Pulmonary artery endothelial cell (primary cell): ENCODE measurements around the gene DDX10. TPM values are rescaled to one million over a fixed set of nuclear protein-coding genes. Genes with fewer than 3 reads are reported as not detected.

Experiments
- DNase-seq: peaks from one replicate; pipeline ENCODE4 v3.0.0-alpha.2; 2011; ENCODE audit warnings: low read depth, low spot score
- total RNA-seq: library from RNA; depleted of rRNA; stranded (reverse); fragments of >200 nt; gene quantifications from 2 replicates; pipeline ENCODE4 v1.2.3, GENCODE V29; 2014

The DDX10 gene
- total RNA-seq, 1 donor from 2014 or later: 46.2 TPM

DNA sequence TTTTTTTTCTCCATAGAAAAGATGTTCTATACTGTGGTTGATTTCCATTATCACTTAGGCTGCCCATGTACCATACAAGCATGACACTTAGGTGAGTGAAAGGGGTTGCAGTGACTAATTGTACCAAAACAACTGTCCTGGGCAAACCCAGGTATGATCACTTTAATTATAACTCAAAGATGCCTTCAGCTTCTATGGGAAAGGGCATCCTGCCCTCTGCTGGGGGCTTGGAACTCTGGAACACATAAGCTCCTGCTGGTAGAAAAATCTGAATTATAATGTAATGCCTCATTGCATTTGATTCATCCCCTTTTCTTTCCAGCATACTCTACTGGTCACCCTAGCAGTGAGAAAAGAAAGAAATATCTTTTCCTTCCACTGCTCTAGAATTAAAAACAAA, 206.3 kb downstream of the DDX10 start:
- DNase-seq: peak; percentile 67

DNA sequence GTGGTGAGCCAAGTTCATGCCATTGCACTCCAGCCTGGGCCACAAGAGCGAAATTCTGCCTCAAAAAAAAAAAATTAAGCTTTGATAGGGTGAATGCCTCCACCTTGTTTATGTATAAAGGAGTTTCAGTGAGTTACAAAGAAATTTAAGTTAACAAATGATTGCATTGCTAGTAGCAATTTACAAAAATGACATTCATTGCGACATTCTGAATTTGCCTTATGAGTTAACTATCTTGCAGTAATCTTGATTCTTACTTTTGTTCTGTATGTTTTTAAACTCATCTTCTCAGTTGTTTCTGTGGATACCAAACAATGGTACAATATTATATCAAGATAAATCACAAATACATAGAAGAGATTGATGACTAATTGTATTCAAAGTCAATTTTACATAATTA, 207.0 kb downstream of the DDX10 start:
- DNase-seq: no peak

DNA sequence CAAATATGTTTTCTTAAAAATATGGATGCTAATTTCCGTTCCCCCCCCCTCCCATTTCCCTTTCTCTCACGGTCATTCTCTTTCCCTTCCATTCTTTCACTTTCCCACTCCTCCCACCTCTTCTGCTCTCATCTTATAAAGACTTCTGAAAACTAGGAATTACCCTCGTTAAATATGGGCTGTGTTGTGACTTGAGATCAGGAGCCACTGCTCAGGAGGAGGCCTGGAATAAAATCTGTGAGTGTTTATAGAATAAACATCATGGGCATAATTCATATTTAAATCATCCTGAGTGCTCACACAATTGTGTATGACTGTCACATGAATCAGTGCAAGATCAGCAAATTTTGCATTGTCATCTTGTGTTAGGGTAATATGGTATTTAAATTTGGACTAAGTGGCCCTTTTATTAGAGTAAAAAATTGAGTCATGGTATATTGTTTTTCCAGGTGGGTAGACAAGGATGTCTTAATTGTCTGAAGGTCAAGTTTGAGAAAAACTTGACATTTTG, 208.0 kb downstream of the DDX10 start:
- DNase-seq: no peak

DNA sequence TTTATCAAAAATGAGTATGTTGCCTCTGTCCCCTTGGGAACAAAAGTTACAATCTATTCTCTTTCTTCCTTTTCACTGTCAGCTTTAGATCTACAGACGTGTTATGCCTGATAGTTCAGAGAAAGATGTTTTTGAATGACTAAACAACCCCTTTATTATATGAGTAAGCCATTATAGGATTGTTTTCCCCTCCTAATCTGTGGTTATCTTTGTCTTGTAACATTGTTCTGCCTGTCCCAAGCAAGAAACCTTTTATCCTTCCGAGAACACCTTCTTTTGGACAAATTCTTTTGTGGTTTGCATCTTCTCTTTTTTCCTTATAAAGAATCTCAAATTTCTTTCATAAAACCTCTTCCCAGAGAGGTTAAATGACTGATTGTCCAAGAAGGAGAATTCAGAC, 208.4 kb downstream of the DDX10 start:
- no peak for DNase-seq

DNA sequence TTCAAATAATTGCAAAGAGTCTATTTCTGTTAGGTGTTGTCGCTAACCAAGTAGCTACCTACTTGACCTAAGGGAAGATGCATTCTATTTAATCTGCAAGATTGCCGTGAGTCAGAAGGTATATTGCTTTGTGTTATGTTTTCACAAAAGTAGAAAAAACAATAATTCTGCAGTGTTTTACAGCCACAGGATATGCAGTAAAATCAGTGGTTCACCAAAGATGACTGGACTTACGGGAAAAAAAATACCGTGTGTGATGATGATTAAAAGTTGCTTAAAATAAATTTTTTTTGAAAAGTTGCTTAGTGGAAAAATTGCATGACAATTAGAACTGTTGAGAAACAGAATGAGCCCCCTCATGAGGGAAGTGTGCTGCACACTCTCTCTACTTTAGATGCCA, 209.1 kb downstream of the DDX10 start:
- DNase-seq: no peak

DNA sequence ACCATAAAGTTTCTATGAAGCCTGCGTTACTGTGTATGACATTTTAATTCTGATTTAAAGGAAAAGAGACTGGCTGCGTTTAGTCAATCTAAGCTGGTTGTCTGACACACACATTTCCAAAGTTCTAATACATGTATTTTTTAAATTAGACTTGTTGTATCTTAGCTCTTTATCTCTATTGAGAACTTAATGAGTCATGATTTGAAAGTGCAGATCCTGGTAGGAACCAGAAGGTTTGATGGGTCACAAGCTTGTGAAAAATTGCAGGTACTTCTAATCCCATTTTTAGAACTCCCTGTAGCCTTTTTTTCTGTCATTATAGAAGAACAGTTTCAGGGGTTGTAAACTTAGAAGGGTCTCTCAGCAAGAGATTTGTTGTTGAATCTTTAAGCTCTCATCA, 210.3 kb downstream of the DDX10 start:
- DNase-seq: no peak

DNA sequence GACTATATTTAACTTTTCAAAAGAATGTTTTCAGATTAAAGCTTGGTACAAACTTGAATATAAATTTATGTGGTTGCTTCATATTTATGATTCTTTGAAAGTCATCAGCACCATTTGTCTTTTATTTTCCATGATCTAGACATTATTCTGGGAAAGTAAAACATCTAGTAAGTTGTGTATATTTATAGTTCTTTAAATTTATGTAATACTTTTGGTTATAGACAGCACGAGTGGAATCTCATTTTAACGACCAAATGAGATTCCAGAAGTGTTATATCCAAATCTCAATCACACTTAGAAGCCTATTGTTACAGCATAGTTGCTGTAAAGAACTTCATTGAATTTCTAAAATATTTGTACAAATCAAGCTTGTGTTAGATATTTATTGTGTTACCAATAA, 212.3 kb downstream of the DDX10 start:
- no peak for DNase-seq

DNA sequence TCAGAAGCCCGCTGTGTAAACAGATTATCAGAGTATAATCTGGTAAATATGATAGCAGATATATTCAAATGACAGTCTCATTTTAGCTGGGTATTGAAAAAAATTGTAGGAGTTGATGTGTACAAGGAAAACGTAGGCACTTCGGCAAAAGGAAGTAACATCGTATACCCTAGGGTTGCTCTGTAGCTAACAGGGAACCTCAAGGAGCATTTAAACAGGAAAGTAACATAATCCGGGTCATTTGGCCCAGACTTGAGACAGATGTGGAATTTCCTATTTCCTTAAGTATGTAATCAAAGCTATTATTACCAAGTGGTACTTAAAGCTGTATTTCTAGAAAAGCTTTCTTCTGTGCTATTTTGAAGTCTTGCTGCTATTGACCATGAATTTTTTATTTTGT, 215.6 kb downstream of the DDX10 start:
- peak; percentile 63 for DNase-seq

DNA sequence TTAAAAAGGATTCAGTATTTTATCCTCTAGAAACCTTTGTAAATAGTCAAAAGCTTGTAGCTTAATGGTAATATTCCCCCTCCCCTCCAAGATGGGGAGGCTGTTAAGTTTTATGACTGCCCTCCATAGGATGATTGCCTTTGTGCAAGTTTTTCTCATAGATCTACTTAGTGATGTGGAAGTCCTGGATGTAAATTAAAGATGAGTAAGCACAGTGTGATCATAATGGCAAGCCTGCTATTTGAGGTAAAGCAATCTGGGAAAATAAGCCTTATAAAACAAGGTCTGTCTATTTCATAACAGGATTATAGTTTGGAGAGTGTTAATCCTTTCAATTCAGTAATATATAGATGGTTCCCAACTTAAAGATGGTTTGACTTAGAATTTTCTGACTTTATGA, 216.3 kb downstream of the DDX10 start:
- no peak for DNase-seq

DNA sequence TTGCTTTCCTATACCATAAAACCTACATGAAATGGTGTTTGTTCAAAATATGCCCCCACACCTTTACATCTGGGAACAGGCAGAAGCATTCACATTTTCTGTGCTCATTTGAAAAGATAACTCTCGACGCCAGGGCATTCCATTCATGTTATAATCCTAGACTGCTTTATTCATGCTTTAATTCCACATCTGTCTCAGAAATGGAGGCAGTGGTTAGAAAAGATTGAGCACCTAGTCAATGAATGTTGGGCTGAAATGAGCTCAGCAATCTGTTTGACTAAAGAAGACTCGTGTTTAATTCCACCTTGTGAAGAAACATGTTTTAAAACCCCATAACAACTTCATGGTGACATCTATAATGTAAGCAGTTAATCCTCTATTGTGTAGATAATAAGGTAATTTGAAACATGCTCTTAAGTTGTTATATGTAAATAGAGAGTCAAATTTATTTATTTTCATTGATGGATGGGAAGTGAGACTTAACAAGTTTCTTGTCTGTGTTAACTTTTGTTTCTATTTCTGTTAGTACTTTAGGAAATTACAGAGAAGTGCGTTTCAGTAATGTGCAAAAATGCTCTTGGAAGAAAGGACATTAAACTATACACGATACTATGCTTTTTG, 217.5 kb downstream of the DDX10 start:
- DNase-seq: no peak

DNA sequence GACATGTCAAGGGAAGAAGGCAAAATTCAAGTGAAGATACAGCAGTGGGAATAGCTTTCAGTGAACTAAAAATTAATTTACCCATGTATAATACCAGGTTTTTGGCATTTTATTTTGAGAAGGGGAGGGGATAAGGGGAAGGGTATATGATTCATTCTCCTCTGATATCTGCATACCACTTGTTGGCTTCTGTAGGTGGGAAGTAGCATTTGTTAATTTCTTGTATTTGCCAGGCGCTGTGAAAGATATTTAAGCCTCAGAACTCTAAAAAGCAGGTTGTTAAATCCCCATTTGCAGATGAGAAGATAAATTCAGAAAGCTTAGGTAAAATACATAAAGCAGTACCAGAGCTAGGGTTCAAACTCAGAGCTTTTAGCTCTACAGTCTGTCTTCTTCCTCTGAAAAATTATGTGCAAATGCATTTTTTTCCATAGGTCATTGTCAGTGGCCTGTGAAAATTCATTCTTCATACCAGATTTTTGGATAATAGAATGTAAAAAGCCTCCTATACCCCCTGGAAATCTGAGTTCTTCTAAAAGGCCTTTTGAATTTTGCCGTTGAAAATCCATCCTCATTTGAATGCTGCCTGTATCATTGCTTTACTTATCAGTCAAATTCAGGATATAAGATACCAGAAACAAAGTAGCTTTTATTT, 221.3 kb downstream of the DDX10 start:
- DNase-seq: no peak

DNA sequence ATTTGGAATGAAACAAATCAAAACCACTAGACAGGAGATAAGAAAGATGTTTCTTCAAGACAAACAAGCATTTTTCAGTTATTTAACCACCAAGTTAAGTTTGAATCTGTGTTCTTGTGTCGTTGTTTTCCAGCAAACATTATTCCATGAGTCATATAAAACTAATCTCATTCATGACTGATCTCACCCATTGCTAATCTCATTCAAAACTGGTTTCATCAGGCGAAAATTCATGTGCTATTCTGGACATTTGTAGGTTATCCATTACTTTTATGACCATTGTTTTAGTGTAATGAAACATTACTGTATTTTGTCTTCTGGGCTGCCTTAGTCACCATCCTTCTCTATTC, 221.8 kb downstream of the DDX10 start:
- no peak for DNase-seq

DNA sequence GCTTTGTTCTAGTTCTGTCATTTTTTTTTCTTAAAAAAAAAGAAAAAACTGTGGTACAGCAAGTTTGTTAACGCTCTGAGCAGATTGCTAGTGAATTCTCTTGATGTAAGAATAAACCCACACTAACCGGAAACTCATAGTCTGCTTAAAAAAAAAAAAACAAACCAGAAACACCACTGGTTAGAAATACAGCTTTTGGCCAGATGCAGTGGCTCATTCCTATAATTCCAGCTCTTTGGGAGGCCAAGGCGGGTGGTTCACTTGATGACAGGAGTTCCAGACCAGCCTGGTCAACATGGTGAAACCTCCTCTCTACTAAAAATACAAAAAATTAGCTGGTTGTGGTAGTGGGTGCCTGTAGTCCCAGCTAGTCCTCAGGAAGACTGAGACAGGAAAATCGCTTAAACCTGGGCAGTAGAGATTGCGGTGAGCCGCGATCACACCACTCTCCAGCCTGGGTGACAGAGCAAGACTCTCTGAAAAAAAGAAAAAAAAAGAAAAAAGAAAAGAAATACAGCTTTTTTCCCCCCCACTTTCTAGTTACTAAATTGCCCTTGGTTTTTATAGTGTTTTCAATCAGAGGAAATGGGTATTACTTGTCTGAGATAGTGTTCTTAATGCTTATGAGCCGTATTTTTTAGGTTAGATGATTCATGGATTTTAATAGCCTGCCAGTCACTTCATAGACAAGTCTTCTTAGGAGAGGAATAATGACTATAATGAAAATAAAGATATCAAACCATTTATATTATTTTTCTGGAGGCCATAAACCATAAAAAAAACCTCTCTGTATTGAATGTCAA, 222.8 kb downstream of the DDX10 start:
- DNase-seq: no peak

DNA sequence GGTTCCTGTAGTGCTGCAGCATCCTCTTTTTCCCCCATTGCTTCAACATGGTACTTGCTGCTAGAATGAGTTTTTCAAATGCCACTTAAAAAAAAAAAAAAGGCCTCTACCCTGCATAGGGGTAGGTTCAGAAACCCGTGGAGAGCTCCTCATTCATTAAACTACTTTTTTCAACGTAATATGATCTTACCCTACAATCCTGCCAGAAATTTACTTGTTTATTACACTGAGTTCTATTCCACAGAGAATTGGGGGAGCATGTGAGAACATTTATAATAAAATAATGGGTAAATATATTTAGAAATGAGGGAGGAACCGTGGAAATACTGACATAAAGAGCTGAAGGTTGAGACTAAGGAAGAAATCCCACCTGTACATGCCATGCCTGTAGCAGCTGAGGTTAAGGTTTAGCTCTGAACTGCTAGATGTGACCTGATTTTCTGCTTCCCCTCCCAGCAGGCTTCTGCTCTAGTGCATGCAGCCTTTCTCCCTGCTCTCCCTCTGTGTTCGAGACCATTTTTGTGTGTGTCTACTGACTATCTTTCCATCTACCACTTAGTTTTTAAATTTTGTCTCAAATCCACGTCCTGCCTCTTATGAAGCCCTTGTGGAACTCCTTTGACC, 225.7 kb downstream of the DDX10 start:
- DNase-seq: no peak

DNA sequence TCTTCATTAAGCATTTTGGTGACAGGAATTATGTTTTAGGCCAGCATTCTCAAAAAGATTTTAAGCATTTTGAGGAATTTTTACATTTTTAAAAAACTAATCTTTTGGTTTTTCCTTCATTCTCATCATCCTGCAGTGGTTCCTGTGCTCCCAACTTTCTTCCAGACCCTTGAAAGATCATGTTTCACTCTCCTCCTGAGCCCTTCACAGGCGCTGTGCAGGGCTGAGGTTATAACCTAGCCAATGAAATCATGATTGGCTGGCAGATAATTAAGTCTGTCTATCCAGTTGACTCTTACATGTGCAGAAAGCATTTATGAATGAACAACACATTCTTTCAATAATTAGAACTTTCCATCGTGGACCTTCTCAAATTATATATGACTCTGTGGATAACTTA, 226.3 kb downstream of the DDX10 start:
- DNase-seq: no peak

DNA sequence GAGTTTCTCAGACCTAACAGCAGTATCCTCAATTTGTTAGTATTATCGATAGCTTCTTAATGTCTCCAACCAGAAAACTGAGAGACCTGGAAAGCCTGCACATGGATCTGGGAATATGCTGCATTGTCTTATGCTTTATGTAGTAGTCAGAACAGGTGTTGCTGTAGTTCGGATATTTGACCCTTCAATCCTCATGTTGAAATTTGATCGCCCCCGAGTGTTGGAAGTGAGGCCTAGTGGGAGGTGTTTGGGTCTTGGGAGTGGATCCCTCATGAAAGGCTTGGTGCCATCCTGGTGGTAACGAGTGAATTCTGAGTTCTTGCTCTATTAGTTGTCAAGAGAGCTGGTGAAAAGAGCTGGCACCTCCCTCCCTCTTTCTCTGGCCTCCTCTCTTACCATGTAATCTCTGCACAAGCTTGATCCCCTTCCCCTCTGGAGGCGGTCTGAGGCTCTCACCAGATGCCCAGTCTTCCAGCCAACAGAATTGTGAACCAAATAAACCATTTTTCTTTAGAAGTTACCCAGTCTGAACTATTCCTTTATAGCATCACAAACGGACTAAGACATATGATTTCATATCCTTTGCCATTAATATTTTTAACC, 227.1 kb downstream of the DDX10 start:
- DNase-seq: no peak

DNA sequence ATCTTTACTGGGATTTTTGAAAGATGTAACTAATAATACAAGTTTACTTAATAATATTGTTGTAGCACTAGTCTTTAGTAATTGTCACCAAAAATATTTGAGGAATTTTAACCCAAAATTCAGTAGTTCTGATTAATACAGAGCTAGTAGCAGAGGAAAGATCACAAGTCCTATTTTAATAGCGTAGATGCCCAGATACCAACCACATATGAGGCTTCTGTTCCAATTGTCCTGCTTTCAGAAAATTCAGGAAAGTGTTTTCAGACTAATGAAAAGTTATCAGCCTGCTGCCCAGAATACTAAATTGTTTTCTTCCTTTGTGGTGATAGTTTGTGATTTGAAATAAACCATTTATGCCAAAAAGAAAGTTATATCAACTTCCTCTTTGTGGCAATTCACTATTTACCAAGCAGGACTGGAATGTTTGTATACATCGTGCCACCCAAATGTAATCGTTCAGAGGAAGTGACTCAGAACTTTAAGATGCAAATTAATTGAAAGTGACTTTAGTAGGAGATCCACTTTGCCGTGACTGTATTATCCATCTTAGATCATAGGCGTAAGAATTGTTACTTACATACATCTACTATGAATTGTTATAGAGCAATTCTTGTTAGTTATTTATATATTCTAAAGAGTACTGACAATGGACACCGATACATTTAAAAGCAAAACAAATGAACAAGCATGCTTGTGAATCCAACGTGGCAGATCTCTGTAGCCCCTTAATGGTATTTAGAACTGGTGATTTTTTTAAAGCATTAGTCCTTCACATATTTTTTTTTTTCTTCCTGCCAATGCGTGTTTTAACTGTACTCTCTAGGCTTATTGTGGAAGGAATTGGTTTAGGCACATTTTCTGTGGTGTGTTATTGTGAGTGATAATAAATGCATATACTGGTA, 231.0 kb downstream of the DDX10 start:
- no peak for DNase-seq

DNA sequence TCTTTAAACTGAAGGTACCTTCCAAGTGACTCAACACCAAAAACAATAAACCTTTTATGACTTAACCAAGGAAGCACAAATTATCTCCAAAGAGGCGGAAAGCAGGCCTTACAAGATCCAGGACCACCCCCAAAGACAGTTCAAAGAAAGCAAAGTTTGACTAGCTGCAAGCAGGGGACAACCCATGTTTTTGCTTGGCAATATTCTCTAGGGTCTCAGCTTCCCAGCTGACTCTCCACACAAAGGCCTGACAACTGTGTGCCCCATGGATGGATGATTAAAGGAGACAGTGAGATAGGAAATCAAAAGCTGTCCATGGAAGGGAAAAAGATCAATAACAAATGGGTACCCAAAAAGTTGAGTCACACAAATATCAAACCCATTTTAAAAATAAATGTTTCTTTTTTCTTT, 232.2 kb downstream of the DDX10 start:
- DNase-seq: no peak

DNA sequence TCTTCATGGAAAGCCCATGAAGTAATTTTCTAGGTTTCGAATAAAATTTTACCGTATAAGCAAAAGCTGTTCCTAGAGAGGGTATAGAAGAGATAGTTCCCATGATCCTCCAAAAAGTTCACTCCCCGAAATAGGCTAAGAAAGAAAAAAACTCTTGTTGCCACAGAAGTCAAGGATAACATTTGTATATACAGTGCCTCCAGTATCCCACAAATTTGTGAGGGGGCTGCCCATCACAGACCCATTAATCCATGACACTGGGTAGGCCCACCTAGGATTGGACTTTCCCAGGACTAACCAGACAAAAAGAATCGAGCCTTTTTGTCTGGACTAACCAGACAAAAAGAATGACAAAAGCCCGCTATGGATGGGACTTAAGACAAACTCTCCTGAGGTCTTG, 233.0 kb downstream of the DDX10 start:
- no peak for DNase-seq

DNA sequence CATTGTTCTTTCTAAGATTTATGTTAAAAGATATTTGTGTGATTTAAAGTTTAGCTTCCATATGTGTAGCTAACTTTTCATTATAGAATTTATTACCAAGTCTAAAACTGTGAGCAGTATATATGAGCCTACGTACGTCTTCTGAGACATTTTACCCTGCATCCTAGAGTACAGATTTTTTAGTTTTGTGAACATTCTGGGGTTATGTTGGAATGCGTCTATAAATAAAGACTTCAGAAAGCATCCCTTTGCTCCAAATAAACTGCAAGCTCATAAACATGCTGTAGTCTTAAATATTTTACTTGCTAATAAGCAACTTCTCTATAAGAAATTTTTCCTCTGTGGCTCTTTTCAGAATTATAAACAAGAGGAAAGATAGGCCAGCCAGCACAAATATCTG, 236.5 kb downstream of the DDX10 start:
- no peak for DNase-seq

DNA sequence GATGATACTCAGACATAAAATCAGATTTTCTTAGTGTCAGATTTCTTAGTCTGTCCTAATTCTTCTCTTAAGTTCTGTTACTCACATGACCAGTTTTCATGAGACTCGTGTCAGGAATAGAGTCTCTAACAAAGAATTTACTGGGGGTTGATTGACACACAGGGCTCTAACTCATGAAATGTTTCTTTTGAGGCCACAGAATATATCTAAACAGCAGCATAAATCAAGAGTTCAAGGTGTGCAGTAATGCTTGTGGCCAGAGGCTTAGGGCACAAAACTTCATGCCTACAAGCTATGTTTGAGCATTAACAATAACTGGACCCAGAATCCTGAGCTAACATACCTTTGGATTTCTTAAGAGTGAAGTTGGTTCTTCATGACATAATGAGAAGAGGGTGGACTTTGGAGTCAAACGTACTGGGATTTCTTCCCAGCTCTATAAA, 237.2 kb downstream of the DDX10 start:
- DNase-seq: no peak
